ENCODE measurements around the gene DSTN. TPM values are rescaled to one million over a fixed set of nuclear protein-coding genes. Genes with fewer than 3 reads are reported as not detected.

The DSTN gene
- total RNA-seq, 2 donors from 2014 or later, result 42.9 to 45.8 TPM

- Mint-ChIP-seq H3K27ac (no peak overlapping the region), H3K36me3 (ENCODE audit: low read depth) (no peaks in the 10 kb centered on the region), H3K4me1 (peaks cover 6% of the 10 kb centered on the region), H3K27me3 (peaks cover 18% of the 10 kb centered on the region), H3K9me3 (no peaks in the 10 kb centered on the region), H3K4me3 (no peak overlapping the region)
- no peak for ATAC-seq (replicated peaks)
Measured at GRCh38 chr20:17537959-17538358, 31.9 kb upstream of the DSTN start.

- Mint-ChIP-seq H3K4me1 (peaks cover 6% of the 10 kb centered on the region), H3K27ac (no peak overlapping the region), H3K9me3 (no peaks in the 10 kb centered on the region), H3K4me3 (no peak overlapping the region), H3K27me3 (peaks cover 18% of the 10 kb centered on the region), H3K36me3 (ENCODE audit: low read depth) (no peaks in the 10 kb centered on the region)
- peak; percentile 96 for ATAC-seq (replicated peaks)
Measured at GRCh38 chr20:17538517-17539170, 31.2 kb upstream of the DSTN start.

GRCh38 chr20:17541596-17541995 is 28.3 kb upstream of the DSTN start:
- Mint-ChIP-seq H3K4me1 (peaks cover 6% of the 10 kb centered on the region), H3K27ac (no peak overlapping the region), H3K4me3 (no peak overlapping the region), H3K9me3 (no peaks in the 10 kb centered on the region), H3K27me3 (peaks cover 28% of the 10 kb centered on the region), H3K36me3 (ENCODE audit: low read depth) (no peaks in the 10 kb centered on the region)
- ATAC-seq (replicated peaks), result no peak

GRCh38 chr20:17541996-17542395 is 27.9 kb upstream of the DSTN start:
- Mint-ChIP-seq H3K27me3 (peaks cover 28% of the 10 kb centered on the region), H3K36me3 (ENCODE audit: low read depth) (no peaks in the 10 kb centered on the region), H3K4me3 (no peak overlapping the region), H3K27ac (no peak overlapping the region), H3K4me1 (peaks cover 6% of the 10 kb centered on the region), H3K9me3 (no peaks in the 10 kb centered on the region)
- no peak for ATAC-seq (replicated peaks)

- Mint-ChIP-seq H3K27me3 (peaks cover 28% of the 10 kb centered on the region), H3K36me3 (ENCODE audit: low read depth) (no peaks in the 10 kb centered on the region), H3K9me3 (no peaks in the 10 kb centered on the region), H3K27ac (no peak overlapping the region), H3K4me1 (peaks cover 6% of the 10 kb centered on the region), H3K4me3 (no peak overlapping the region)
- no peak for ATAC-seq (replicated peaks)
Measured at GRCh38 chr20:17542481-17542880, 27.4 kb upstream of the DSTN start.

- ATAC-seq (replicated peaks), result no peak
- no peak overlapping the region for H3K4me3 Mint-ChIP-seq
- H3K4me1 Mint-ChIP-seq, result peaks cover 6% of the 10 kb centered on the region
- no peak overlapping the region for H3K27ac Mint-ChIP-seq
- H3K36me3 Mint-ChIP-seq (ENCODE audit: low read depth), result no peaks in the 10 kb centered on the region
- H3K27me3 Mint-ChIP-seq, result peaks cover 25% of the 10 kb centered on the region
- H3K9me3 Mint-ChIP-seq, result no peaks in the 10 kb centered on the region
Measured at GRCh38 chr20:17542993-17543412, 26.9 kb upstream of the DSTN start.

GRCh38 chr20:17543531-17544131 is 26.2 kb upstream of the DSTN start:
- no peak for ATAC-seq (replicated peaks)
- no peaks in the 10 kb centered on the region for H3K9me3 Mint-ChIP-seq
- no peak overlapping the region for H3K4me3 Mint-ChIP-seq
- H3K27ac Mint-ChIP-seq, result no peak overlapping the region
- no peaks in the 10 kb centered on the region for H3K36me3 Mint-ChIP-seq (ENCODE audit: low read depth)
- peaks cover 22% of the 10 kb centered on the region for H3K27me3 Mint-ChIP-seq
- peaks cover 3% of the 10 kb centered on the region for H3K4me1 Mint-ChIP-seq

- Mint-ChIP-seq H3K36me3 (ENCODE audit: low read depth) (no peaks in the 10 kb centered on the region), H3K4me1 (no peaks in the 10 kb centered on the region), H3K27me3 (peaks cover 22% of the 10 kb centered on the region), H3K4me3 (no peak overlapping the region), H3K27ac (no peak overlapping the region), H3K9me3 (no peaks in the 10 kb centered on the region)
- no peak for ATAC-seq (replicated peaks)
Measured at GRCh38 chr20:17545127-17545526, 24.7 kb upstream of the DSTN start.

- Mint-ChIP-seq H3K36me3 (ENCODE audit: low read depth) (no peaks in the 10 kb centered on the region), H3K4me3 (no peak overlapping the region), H3K4me1 (no peaks in the 10 kb centered on the region), H3K27me3 (peaks cover 10% of the 10 kb centered on the region), H3K9me3 (no peaks in the 10 kb centered on the region), H3K27ac (no peak overlapping the region)
- no peak for ATAC-seq (replicated peaks)
Measured at GRCh38 chr20:17549131-17549530, 20.7 kb upstream of the DSTN start.

GRCh38 chr20:17555106-17555505 is 14.8 kb upstream of the DSTN start:
- Mint-ChIP-seq H3K4me1 (peaks cover 12% of the 10 kb centered on the region), H3K27me3 (no peaks in the 10 kb centered on the region), H3K27ac (no peak overlapping the region)

GRCh38 chr20:17556837-17557674 is 12.8 kb upstream of the DSTN start:
- H3K27ac Mint-ChIP-seq, result peak overlapping the region; percentile 96

More at GRCh38 chr20:17555106-17555505, 14.8 kb upstream of the DSTN start:
- H3K4me3 Mint-ChIP-seq, result no peak overlapping the region
- ATAC-seq (replicated peaks), result no peak
- no peaks in the 10 kb centered on the region for H3K36me3 Mint-ChIP-seq (ENCODE audit: low read depth)
- no peaks in the 10 kb centered on the region for H3K9me3 Mint-ChIP-seq

GRCh38 chr20:17557675-17558006 is 12.2 kb upstream of the DSTN start:
- Mint-ChIP-seq H3K36me3 (ENCODE audit: low read depth) (peaks cover 6% of the 10 kb centered on the region), H3K27me3 (no peaks in the 10 kb centered on the region), H3K4me3 (no peak overlapping the region), H3K4me1 (peaks cover 23% of the 10 kb centered on the region), H3K9me3 (no peaks in the 10 kb centered on the region), H3K27ac (peak overlapping the region; percentile 96)
- ATAC-seq (replicated peaks), result no peak

More at GRCh38 chr20:17556837-17557674, 12.8 kb upstream of the DSTN start:
- Mint-ChIP-seq H3K4me3 (no peak overlapping the region), H3K9me3 (no peaks in the 10 kb centered on the region), H3K27me3 (no peaks in the 10 kb centered on the region), H3K4me1 (peaks cover 23% of the 10 kb centered on the region), H3K36me3 (ENCODE audit: low read depth) (peaks cover 6% of the 10 kb centered on the region)
- no peak for ATAC-seq (replicated peaks)

- peak; percentile 86 for ATAC-seq (replicated peaks)
- H3K4me3 Mint-ChIP-seq, result peak overlapping the region; percentile 54
- H3K36me3 Mint-ChIP-seq (ENCODE audit: low read depth), result peaks cover 6% of the 10 kb centered on the region
- H3K4me1 Mint-ChIP-seq, result peaks cover 23% of the 10 kb centered on the region
- no peaks in the 10 kb centered on the region for H3K27me3 Mint-ChIP-seq
- no peaks in the 10 kb centered on the region for H3K9me3 Mint-ChIP-seq
- H3K27ac Mint-ChIP-seq, result peak overlapping the region; percentile 96
Measured at GRCh38 chr20:17558154-17558940, 11.5 kb upstream of the DSTN start.

- Mint-ChIP-seq H3K27me3 (no peaks in the 10 kb centered on the region), H3K4me3 (peak overlapping the region; percentile 54), H3K9me3 (no peaks in the 10 kb centered on the region), H3K27ac (peak overlapping the region; percentile 96), H3K4me1 (peaks cover 23% of the 10 kb centered on the region), H3K36me3 (ENCODE audit: low read depth) (peaks cover 6% of the 10 kb centered on the region)
- ATAC-seq (replicated peaks), result no peak
Measured at GRCh38 chr20:17558941-17559304, 11.0 kb upstream of the DSTN start.

Data from activated T-helper 17 cell treated with anti-CD3 and anti-CD28 coated beads, Interleukin-2, amount 50 U/mL, for 72 hours (primary cell).